Amniotic epithelial cell (primary cell): Measurements from ENCODE around the gene ARID1B.

Experiments
- DNase-seq: peaks from one replicate; pipeline ENCODE4 v3.0.0-alpha.2; 2010; ENCODE audit warnings: low read depth

ARID1B gene

DNA sequence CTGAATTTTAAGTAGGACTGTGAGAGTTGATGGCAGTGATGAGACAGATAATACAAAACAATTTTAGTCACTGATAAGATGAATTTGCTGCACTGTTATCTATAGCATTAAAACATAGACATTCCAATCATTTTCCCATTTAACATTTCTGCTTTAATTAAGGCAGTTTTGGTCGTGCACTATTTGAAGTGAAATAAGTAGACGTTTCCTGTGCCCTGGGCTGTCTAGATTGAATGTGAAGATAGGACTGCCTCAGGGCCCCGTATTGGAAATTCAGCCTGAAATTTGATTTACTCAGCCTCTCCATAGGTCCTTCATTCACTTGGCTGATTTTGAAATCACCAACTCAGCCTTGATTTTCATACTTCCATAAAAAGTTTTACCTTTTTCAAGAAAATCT lies 48.3 kb downstream of the ARID1B start:
- no peak for DNase-seq

DNA sequence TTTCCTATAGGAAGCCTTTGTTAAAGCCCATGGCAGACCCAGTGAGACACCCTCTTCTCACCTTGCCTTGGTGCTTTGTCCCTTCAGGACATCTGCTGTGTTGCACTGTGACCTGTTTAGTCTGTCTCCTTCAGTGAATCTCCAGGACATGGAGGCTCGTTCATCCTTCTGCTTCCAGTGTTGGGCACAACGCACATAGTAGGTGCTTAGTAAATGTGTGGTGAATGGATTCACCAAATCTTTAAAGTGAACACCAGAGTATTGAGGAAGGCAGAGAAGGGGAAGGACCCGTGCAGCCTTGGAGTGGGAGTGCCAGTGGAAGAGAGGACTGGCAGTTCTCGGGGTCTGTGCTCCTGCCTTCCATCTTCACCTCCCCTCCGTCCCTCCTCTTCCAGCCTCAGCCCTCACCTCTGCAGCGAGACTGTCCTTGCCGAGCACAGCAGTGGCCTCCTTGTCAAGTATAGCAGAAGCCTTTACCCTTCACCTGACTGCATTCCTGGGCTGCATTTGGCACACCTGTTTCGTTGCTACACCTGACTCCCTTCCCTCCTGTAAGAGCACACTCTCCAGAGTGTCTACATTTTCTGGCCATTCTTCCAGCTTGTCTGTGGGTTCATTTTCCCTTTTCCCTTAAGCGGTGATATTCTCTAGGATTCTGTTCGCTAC lies 49.2 kb downstream of the ARID1B start:
- no peak for DNase-seq

DNA sequence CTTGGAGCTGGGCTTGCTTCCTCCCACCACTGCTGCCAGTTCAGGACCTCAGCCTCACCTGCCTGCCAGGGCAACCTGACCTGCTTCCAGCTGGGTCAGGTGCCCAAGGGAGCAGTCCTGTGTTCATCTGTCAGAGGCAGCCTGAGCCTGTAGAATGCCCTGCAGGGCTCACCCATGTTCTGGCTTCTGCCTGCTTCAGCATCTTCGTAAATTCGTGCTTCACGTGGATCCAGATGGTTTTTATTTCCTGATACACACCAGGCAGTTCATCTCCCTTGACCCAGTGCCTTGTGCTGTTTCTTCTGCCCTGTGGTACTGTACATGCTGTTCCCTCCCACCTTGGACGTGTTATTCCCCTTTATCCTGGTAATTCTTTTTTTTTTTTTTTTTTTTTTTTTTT lies 50.2 kb downstream of the ARID1B start:
- DNase-seq = peak; percentile 27

DNA sequence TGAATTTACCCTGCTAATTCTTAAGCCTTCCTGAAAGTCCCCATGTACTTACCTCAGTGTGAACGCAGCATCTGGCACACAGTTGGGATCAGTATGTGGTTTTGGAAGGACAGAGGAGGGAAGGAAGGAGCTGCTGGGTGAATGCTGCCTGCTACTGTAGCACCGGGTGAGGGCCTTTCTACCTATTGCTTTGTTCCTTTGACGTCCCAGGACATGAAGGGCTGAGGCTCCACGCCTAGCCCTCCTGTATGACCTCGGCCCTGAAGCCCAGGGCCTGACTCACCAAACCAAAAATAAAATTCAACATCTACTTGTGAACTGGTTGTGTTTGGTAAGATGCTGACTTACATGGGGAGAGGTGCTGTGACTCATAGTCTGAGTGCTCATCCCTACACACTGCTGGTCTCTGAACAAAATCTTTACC lies 51.1 kb downstream of the ARID1B start:
- peak; percentile 83 for DNase-seq

DNA sequence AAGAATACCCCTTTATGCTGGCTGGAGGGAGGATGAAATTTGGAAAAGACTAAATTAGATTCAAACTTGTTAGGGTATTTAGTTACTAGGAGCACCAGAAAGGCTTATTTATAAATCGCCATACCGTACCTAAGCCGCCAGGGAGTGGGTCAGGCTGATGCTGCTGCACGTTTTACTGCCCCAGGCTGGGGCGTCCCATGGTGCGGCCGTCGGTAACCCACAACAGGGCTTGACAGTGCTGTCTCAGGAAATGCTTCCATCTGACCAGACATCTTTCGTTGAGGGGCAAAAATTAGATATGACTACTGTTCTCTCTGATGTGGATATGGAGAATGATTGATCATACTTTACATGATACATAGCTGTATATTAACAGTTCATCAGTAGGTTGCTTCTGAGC lies 52.9 kb downstream of the ARID1B start:
- no peak for DNase-seq

DNA sequence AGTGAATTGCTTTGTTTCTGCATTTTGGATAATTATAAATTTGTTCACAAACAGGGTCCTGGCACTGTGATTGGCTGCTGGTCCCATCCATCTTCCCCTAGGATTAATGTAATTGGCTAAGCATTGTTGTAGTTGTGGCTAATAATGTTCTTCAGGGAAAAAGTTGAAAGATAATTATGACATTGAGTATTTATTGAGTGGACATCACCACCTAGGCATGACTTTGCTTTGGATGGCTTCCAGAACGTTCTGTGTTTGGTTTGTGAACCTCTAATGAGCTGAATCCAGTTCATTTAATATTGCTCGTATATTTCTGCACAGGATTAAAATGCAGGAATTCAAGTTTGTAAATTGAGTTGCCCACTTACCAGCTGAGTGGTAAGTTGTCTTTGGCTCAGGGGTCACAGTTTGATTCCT lies 55.1 kb downstream of the ARID1B start:
- DNase-seq = peak; percentile 69

DNA sequence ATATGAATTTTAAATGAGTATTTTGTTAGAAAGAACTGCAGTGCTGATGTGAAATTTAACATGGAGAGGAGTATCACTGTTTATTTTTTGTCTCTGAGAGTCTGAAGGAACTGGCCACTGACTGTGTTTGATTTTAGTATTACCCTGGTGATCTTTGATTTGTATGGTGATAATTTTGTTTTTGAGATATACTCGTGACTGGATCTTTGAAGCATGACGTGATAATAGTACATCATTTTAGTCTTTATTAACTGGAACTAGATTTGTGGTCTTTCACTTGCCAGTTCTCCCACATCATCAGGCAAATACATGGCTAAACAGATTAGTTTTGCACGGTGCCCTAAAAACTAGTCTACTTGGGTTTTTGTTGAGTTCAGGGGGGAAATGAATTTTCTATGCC lies 55.5 kb downstream of the ARID1B start:
- no peak for DNase-seq

DNA sequence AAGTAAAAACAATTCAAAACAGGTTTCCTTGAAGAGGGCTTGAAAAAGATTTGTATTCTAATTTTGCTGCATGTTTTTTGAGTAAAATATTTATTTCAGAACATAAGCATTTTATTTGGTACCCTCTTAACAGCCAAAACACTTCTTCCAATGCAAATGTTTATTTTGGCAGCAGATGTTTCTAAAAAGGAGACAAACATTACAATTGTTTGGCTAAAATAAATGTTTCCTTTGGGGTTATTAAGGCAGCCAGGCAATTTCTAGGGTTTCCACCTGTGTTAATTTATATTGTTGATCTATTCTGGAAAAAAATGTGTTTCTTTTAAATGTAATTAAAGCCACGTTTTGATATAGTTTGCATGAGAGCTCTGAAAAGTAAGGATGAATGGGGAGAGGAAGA lies 56.6 kb downstream of the ARID1B start:
- no peak for DNase-seq

DNA sequence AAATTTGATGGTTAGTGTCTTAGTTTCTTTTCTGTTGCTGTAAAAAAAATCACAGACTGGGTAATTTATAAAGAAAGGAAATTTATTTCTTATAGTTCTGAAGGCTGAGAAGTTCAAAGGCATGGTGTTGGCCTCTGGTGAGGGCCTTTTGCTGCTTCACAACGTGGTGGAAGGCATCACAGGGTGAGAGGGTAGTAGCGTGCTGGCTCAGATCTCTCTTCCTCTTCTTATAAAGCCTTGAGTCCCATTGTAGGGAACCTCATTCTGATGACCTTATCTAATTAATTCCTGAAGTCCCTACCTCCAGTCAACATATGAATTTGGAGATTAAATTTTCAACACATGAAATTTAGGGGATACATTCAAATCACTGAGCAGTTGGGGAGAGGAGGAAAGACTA lies 62.0 kb downstream of the ARID1B start:
- DNase-seq = no peak

DNA sequence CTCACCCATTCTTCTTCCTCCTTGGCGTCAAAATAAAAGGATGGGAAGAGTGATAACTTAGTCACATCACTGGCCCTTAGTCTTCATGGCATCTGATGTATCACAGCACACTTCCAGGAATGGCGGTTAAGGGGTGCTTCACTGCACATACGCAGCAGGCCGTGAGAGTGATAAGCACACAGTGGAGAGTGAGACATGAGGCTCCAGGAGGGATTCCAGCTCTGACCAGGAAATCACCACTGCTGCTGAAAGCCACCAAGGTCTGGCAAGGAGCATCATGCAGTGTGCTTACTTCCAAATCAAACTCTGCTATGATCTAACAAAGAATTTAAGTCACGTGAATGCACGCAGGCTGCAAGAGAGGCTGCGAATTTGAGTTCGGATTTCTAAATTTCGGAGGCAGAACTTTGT lies 62.4 kb downstream of the ARID1B start:
- peak; percentile 84 for DNase-seq

DNA sequence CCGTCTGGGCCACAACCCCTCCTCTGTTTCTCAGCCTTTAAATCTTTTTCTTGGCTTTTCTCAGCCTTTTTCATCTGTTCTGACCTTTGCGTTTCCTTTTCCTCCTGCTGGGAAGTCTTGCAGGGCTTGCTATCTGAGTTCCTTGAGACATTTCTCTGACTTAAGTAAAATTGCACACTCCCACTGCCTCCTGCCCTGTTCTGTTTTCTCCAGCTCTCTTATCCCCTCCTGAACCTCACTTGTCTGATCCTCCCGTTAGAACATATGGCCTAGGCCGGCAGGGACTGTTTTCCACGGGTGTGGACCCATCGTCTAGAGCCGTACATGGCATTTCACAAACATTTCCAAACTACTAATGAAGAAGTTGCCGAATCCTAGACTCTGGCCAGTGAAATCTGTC lies 63.0 kb downstream of the ARID1B start:
- DNase-seq = peak; percentile 61

DNA sequence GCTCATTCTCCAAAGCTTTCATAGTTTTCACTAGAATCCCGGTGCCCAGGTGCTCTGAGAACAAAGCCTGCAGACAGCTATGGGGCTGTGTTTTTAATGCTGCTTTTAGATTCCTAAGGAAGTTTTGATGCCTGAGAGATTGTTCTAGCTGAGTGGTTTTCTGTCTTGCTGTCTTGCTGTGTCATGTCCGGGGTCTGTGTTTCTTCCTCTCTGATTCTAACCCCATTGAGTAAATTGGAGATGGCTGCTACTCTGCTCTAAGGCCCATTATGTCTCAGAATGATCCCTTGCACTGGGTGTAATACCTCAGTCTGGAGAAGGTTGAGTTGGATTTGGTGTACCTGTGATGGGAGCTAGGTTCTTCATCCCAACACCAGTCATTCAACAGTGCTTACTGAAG lies 63.4 kb downstream of the ARID1B start:
- DNase-seq = no peak

DNA sequence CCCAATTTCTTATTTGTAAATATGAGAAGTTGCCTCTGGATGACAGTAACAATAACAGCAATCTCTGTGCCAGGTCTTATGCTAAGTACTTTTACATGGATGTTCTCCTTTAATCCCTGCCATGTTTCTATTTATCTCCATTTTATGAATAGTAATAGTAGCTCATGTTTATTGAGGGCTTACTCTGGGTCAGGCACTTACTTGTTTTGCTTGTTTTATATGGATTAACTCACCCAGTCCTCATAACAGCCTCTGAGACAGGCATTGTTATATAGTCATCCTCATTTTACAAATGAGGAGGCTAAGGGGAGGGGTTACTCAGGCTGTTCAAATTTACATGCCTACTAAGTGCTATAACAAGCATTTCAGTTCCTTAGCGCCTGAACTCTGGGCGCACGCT lies 64.3 kb downstream of the ARID1B start:
- no peak for DNase-seq

DNA sequence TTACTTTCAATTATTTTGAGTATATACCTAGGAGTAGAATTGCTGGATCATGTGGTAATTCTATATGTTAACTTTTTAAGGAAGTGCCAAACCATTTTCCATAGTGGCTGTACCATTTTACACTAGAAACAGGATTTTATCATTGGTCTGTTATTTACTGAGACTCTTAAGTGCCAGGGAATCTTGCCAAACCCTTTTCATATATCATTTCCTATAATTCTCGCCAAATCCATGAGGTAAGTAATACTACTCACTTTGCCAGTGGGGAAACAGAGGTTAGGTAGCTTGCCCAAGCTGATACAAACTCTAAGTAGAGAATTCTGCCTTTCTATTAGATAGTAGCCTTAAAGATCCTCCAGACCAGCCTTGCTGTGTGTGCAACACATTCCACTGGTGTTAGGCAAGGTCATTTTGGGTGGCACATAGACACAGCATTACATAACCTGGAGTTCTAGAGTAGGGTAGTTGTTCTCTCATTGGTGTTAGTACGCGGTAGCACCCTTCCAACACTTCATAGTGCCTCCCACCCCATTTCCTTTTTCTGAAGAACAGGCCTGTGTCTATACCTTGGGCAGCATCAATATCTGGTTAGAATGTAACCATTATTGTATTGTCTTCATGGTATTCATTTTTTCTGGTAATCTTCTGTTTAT lies 65.5 kb downstream of the ARID1B start:
- no peak for DNase-seq

DNA sequence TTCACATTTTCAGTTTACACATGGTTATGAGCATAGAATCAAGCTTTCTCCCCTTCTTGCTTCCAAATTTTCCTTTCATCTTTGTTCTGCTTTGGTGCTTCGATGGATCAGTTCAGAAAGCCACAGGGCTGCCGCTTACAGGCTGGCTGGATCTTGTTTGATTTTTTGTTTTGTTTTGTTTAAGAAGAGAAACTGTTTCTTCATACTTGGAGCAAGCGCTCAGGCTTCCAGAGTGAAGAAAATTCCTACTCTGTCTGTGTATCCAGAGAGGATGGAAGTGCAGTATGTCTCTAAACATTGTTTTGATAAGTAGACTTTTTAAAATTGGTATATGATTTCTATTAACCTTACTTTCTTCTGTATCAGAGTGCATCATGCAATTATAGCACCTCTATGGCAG lies 66.9 kb downstream of the ARID1B start:
- no peak for DNase-seq

DNA sequence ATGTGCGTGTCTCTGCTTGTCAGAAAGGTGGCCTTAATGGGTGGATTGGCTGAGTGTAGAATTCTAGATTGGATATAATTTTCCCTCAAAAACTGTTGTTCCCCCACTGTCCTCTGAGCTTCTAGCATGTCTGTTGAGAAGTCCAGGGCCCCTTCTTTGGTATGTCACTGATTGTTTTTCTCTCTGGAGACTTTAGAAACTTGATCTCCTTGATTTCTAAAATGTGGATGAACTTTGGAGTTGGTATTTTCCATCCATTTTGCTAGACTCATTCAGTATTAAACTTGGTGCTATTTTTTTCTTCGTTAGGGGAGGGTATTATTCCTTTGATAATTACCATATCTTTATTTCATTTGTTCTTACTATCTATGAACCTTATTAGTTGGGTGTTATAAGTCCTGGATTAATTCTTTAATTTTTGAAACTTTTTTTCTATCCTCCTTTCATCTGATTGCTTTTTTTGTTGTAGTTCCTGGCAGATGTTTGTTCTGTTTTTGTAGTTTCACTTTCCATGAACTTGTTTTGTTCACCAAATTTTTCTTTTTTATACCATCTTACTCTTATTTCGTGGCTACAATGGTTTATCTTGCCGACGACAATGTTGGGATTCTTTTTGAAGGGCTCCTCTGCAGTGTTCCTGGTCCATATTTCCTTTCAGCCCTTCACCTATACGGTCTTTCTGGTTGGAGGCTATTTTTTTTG lies 68.4 kb downstream of the ARID1B start:
- no peak for DNase-seq

DNA sequence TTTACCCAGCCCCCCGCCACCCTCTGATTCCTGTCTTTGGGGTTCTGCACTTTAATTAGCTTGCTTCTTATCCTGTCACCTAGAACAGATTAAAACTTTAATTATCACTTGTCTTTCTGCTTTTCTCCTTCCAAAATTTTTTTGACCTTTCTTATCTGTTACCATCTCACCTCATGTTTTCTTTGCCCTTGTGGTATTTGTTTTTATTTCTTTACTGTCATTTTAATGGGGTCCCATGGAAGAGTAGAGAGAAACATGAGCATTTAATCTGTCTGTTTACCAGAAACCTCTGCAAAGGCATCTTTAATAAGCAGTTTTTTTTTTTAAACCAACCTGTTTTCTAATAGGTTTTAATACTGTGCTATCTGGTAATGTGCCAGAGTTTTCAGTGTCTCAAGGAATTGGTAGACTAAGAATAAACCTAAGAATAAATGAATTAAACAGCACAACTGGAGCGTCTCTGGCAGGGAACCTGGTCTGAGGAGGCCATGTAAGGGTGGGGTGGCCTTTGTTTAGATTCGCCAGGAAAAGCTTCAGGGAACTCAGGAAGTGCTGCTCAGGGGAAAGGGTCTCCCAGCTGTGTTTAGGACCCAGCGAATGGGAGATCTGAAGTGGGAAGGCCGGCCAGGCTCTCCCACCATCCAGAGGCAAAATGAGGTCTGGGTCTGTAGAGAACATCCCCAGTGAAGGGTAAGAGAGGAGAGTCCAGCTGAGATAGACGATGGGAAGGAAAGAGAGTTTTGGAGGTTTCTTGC lies 69.8 kb downstream of the ARID1B start:
- no peak for DNase-seq

DNA sequence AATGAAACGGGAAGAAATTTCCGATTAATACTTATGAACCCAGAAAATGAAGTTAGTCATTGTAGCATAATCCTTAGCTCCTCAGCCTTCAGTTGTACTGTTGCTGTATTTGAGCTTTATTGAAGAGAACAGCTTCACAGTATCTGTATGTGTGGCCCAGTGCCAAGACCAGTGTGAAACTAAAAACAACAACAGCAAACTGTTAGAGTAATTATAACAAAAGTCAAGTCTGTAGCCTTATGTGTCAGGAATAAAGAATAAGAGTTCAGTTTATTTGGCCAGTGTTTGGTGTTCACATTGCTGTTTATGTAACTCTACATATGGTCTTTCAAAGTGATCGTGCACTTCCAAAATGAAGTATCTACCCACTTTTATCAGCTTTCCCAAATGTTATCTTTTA lies 70.9 kb downstream of the ARID1B start:
- DNase-seq = no peak

DNA sequence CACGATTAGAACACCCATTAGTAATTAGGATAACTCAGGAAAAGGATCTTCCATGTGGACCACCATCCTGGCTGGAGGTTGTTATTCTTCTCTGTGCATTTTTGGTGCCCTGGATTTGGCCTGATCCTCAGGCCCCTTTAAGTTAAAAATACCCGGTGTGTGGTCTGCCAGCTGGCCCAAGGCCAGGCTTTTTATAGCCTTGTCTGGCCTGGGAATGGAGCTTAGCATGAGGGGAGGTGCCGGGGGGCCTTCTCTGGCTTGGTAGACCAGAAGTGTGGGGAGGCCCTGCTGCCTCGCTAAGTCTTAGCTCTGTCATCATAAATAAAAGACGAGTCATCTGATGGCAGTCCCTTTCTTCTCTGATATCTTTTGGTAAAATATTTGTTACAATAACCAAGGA lies 71.4 kb downstream of the ARID1B start:
- no peak for DNase-seq

DNA sequence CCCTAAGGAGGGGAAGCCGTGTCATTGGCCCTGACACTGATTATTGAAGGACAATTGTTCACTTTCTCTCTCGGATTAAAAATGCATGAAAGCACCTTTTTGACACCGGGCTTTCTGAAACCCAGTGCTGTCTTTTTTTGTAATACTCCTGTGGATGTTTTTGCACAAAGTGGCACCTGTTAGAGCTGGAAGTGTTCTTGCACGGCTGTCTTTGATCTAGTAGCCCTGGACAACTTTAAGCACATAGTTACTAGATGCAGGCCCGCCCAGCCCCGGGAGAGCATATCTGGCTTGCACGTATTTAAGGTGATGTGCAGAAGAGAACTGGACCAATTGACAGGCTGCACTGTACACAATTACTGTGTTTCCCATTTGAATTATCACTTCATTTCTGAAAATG lies 72.6 kb downstream of the ARID1B start:
- no peak for DNase-seq

DNA sequence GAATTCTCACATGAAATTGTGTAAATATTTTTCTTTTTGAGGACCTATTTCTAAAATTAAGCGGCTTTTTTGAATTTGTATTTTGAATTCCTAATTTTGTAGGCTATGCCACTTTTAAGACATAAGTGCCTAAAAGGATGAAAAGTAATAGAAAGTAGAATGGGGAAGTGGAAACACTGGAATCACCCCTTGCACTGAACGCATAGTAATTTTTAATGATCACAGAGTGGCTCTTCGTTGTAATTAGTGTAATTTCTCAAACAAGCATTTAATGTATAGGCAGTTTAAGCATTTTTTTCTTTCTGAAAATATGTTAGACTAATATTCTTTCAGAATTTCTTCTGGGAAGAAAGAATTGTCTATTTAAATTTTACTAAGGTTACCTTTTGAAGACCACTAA lies 73.2 kb downstream of the ARID1B start:
- no peak for DNase-seq

DNA sequence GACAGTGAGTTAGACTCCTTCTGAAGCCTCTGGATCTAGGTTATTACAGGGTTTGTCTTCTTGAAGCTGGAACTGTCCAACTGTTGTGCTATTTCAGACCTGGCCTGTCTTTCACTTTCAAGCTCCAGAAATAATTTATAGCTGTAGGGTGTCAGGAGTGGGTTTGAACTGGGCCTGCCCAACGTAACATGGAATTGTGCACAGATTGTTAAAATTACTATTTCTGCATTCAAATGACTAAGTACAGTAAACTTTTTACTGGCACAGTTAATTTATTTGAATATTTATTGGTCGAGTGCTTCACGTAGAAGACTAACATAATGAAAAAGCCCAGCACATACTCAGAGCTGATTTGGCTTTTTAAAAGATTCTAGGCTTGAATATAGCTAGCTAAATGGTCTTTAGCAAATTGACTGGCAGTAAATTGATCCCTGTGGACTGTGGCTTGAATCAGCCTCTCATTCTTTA lies 74.3 kb downstream of the ARID1B start:
- DNase-seq = no peak
